Prostate gland (tissue), 2 donors: ENCODE results near the gene HJURP. TPM values are rescaled to one million over a fixed set of nuclear protein-coding genes. Genes with fewer than 3 reads are reported as not detected.

Experiments
- DNase-seq: peaks from one replicate; pipeline ENCODE4 v3.0.0-alpha.2; 2019; ENCODE audit warnings: low spot score
- H3K27ac ChIP-seq, 2 donors: fragments of 200-600 bp; sonication (generic); 2 replicates each; pipeline ENCODE4 v1.5.1; 2017 to 2019
- H3K27me3 ChIP-seq: fragments of 200-600 bp; sonication (generic); replicated peaks from 2 replicates; pipeline ENCODE4 v1.5.1; 2019; ENCODE audit not compliant: insufficient read depth
- H3K36me3 ChIP-seq, 2 donors: fragments of 200-600 bp; sonication (generic); 1 replicate in 1 of 2; 2 replicates in 1 of 2; pipeline versions ENCODE4 v1.5.1 to v1.8.1; 2017 to 2019
- H3K4me1 ChIP-seq: fragments of 200-600 bp; sonication (generic); replicated peaks from 2 replicates; pipeline ENCODE4 v1.5.1; 2019
- H3K4me3 ChIP-seq, 2 donors: fragments of 200-600 bp; sonication (generic); 2 replicates each; pipeline ENCODE4 v1.5.1; 2017 to 2019
- H3K9me3 ChIP-seq: fragments of 200-600 bp; sonication (generic); 2 replicates; pipeline ENCODE4 v1.5.1; 2017
- CTCF ChIP-seq, 4 experiments: fragments of 200-600 bp in 2 of 4; fragments of 450-650 bp in 2 of 4; sonication (generic) in 2 of 4; IDR thresholded peaks; 1 replicate in 3 of 4; 2 replicates in 1 of 4; pipeline ENCODE4 v1.5.1; 2016 to 2019; ENCODE audit warnings: antibody characterized with exemption in 4 of 4, mild to moderate bottlenecking in 2 of 4, moderate library complexity in 2 of 4
- POLR2A ChIP-seq: fragments of 450-650 bp; IDR thresholded peaks from one replicate; pipeline ENCODE4 v1.6.1; 2016; ENCODE audit warnings: antibody characterized with exemption, mild to moderate bottlenecking
- POLR2AphosphoS5 ChIP-seq: sonication (generic); formaldehyde crosslinking; IDR thresholded peaks from one replicate; pipeline ENCODE4 v1.6.1; 2017; ENCODE audit warnings: antibody characterized with exemption
- WGBS: methylation state at CpG from one replicate; pipeline ENCODE4 v1.1.5; 2018; 5-methylcytosine and 5-hydroxymethylcytosine counted together
- intact Hi-C: fragments of 100-400 bp; cut with DNase I; formaldehyde crosslinking; loops from one replicate; pipeline ENCODE4 v1.14.2; 2022
- total RNA-seq, 2 donors: library from RNA; depleted of rRNA; stranded (reverse); fragments of >200 nt; gene quantifications; one replicate each; pipeline ENCODE4 v1.1.0, GENCODE V29; 2016

Gene HJURP
- total RNA-seq, 2 donors from 2014 or later: 1.7 to 4.2 TPM

DNA sequence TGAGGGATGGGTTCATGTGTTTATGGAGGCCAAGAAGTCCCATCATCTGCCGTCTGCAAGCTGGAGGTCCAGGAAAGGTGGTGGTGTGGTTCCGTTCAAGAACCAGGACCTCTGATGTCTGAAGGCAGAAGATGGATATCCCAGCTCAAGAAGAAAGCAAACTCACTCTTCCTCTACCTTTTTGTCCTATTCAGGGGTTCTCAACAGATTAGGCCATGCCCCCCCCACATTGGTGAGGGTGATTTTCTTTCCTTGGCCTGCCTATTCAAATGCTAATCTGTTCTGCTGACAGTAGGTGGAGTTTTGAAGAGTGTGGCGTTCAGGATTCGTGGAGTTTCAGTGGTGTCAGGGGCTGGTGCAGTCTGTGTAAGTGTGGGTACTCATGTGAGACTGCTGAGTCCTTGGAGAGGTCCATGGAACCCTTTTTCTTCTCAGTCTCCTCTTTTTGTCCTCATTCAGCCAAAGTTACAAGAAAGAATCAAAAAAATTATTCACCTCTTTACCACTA is 8.0 kb upstream of the HJURP start:
- H3K4me1 ChIP-seq: no peaks in the 10 kb centered on the region
- no peaks in the 10 kb centered on the region for H3K27me3 ChIP-seq
- WGBS: 78% methylated on average over 4 of the region's 4 CpGs
- DNase-seq: no peak
- intact Hi-C loops: no loop called here
- H3K4me3 ChIP-seq: no peak overlapping the region
- no peaks in the 10 kb centered on the region for H3K36me3 ChIP-seq
- H3K27ac ChIP-seq: no peak overlapping the region
- no peak for TF ChIP-seq CTCF (IDR thresholded peaks at IDR 0.05)
- no peak for TF ChIP-seq POLR2AphosphoS5
- TF ChIP-seq POLR2A: no peak
- no peaks in the 10 kb centered on the region for H3K9me3 ChIP-seq

DNA sequence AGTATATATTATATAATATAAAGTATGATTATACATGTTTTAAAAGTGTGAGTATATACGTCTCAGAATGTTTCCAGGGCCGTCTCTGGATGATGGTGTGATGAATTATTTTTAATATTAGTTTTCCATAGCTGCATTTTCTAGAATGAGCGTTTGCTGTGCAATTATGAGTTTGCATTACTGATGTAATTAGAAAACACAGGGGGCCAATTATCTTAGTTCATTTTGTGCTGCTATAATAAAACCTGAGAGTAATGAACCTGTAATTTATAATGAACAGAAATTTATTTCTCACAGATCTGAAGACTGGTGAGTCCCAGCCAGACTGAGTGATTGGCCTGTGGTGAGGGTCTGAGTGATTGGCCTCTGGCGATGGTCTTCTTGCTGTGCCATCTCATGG is 4.0 kb upstream of the HJURP start:
- no peaks in the 10 kb centered on the region for H3K36me3 ChIP-seq
- no peaks in the 10 kb centered on the region for H3K4me1 ChIP-seq
- H3K4me3 ChIP-seq: no peak overlapping the region
- no peaks in the 10 kb centered on the region for H3K27me3 ChIP-seq
- DNase-seq: no peak
- 92% methylated on average over 4 of the region's 4 CpGs for WGBS
- intact Hi-C loops: loop anchor here (5.0 kb wide), 1 partner anchor 639 kb away; the partner anchor contains the start of gene ARL4C
- H3K9me3 ChIP-seq: no peaks in the 10 kb centered on the region
- TF ChIP-seq POLR2A (no peak), CTCF (IDR thresholded peaks at IDR 0.05) (no peak), POLR2AphosphoS5 (no peak)
- no peak overlapping the region for H3K27ac ChIP-seq

GRCh38 chr2:233857511-233858141 is 3.3 kb upstream of the HJURP start:
- no peak overlapping the region for H3K27ac ChIP-seq
- H3K27me3 ChIP-seq: no peaks in the 10 kb centered on the region
- H3K4me1 ChIP-seq: no peaks in the 10 kb centered on the region
- TF ChIP-seq POLR2AphosphoS5: no peak
- peak in 3 of 4 experiments; percentile 24 to 55 (median 27) for TF ChIP-seq CTCF (IDR thresholded peaks at IDR 0.05)
- no peak for DNase-seq
- no peak overlapping the region for H3K4me3 ChIP-seq
- H3K36me3 ChIP-seq: no peaks in the 10 kb centered on the region
- H3K9me3 ChIP-seq: no peaks in the 10 kb centered on the region
- intact Hi-C loops: loop anchor here (5.0 kb wide), 1 partner anchor 640 kb away; the partner anchor contains the start of gene ARL4C
- 45% methylated on average over 9 of the region's 9 CpGs for WGBS

DNA sequence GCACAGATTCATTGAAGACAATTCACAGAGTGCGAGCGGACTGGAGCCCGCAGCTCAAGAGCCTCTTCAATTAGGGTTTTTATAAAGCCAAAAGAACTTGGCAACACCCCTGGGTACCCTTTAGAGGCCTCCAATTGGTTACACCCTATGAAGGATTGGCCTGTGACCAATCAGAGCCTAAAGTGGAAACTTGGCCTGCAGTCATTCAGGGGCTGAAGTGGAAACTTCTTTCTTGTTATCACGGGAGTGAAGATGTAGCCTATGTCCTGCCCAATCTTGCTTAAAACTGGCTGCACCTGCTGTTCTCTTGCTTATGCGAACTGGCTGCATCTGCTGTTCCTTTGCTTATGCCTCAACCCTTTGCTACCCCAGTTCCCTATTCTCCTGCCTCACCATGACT is 1.8 kb upstream of the HJURP start:
- Histone ChIP-seq H3K36me3 (no peaks in the 10 kb centered on the region), H3K4me3 (no peak overlapping the region), H3K27ac (no peak overlapping the region), H3K4me1 (no peaks in the 10 kb centered on the region), H3K9me3 (no peaks in the 10 kb centered on the region), H3K27me3 (no peaks in the 10 kb centered on the region)
- no peak for DNase-seq
- WGBS: 95% methylated on average over 5 of the region's 5 CpGs
- TF ChIP-seq CTCF (IDR thresholded peaks at IDR 0.05): no peak
- no peak for TF ChIP-seq POLR2AphosphoS5
- no peak for TF ChIP-seq POLR2A
- intact Hi-C loops: loop anchor here (5.0 kb wide), 1 partner anchor 641 kb away; the partner anchor contains the start of gene ARL4C

GRCh38 chr2:233855345-233855744 is 1.0 kb upstream of the HJURP start:
- TF ChIP-seq POLR2AphosphoS5: no peak
- TF ChIP-seq POLR2A: no peak
- no peak for TF ChIP-seq CTCF (IDR thresholded peaks at IDR 0.05)
- no peak overlapping the region for H3K27ac ChIP-seq
- WGBS: 86% methylated on average over 5 of the region's 5 CpGs
- H3K4me1 ChIP-seq: no peaks in the 10 kb centered on the region
- no peak overlapping the region for H3K4me3 ChIP-seq
- intact Hi-C loops: loop anchor here (5.0 kb wide), 1 partner anchor 642 kb away; the partner anchor contains the start of gene ARL4C
- H3K9me3 ChIP-seq: no peaks in the 10 kb centered on the region
- DNase-seq: no peak
- no peaks in the 10 kb centered on the region for H3K36me3 ChIP-seq
- H3K27me3 ChIP-seq: no peaks in the 10 kb centered on the region
